ENCODE results near the gene REP15.

Gene REP15

DNA sequence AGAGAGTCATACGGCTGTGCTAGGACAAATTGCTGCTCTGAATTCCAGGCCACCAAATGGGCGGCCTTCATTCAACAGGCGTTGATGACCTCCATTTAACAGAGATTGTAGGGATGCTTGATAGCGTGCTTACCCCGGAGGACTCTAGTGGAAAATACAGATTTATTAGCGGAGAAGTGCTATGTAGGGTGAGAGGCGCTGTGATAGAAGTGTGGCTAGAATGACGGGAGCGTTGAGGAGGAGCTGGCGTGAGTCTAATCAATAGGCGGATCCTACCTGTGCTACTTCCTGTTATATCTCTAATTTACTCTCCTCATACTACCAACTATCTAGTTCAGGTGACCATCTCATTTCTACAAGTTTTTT is 15.1 kb downstream of the REP15 start:
- TF ChIP-seq, protein P1, sequence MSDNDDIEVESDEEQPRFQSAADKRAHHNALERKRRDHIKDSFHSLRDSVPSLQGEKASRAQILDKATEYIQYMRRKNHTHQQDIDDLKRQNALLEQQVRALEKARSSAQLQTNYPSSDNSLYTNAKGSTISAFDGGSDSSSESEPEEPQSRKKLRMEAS (IDR thresholded peaks at IDR 0.05; ENCODE audit: low read depth, low read length), result peak; percentile 55; the same call in 1 of the 2 replicates
- no peak for TF ChIP-seq POLR2A (IDR thresholded peaks at IDR 0.05; ENCODE audit: extremely low read depth, insufficient read length)
- TF ChIP-seq, protein P2, sequence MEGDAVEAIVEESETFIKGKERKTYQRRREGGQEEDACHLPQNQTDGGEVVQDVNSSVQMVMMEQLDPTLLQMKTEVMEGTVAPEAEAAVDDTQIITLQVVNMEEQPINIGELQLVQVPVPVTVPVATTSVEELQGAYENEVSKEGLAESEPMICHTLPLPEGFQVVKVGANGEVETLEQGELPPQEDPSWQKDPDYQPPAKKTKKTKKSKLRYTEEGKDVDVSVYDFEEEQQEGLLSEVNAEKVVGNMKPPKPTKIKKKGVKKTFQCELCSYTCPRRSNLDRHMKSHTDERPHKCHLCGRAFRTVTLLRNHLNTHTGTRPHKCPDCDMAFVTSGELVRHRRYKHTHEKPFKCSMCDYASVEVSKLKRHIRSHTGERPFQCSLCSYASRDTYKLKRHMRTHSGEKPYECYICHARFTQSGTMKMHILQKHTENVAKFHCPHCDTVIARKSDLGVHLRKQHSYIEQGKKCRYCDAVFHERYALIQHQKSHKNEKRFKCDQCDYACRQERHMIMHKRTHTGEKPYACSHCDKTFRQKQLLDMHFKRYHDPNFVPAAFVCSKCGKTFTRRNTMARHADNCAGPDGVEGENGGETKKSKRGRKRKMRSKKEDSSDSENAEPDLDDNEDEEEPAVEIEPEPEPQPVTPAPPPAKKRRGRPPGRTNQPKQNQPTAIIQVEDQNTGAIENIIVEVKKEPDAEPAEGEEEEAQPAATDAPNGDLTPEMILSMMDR (IDR thresholded peaks at IDR 0.05; ENCODE audit: low read depth, low read length), result no peak
- peak; percentile 38; the same call in 1 of the 2 replicates for TF ChIP-seq MYC (IDR thresholded peaks at IDR 0.05; ENCODE audit: low read depth, low read length)
- peak overlapping the region; percentile 73 for H3K4me3 ChIP-seq (ENCODE audit: low read depth, low read length)
- DNase-seq (ENCODE audit: low read depth), result peak; percentile 65

DNA sequence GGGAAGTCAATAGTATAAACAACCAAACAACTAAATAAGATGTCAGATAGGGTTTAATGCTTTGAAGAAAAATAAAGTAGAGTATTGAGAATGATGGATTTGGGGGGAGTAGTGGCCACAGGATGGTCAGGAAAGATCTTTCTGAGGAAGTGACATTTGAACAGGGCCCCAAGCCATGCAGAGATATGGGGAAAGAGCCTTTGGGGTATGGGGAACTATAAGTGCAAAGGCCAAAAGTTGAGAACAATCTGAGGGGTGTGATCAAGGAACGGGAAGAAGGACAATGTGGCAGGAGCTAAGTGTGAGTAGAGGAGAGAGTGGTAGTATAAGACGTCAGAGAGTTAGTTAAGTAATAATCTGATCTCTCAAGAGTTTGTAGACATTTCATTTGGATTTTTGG is 15.7 kb downstream of the REP15 start:
- TF ChIP-seq, protein P2 (IDR thresholded peaks at IDR 0.05; ENCODE audit: low read depth, low read length), result no peak
- peak; percentile 54 for DNase-seq (ENCODE audit: low read depth)
- H3K4me3 ChIP-seq (ENCODE audit: low read depth, low read length), result peak overlapping the region; percentile 73

DNA sequence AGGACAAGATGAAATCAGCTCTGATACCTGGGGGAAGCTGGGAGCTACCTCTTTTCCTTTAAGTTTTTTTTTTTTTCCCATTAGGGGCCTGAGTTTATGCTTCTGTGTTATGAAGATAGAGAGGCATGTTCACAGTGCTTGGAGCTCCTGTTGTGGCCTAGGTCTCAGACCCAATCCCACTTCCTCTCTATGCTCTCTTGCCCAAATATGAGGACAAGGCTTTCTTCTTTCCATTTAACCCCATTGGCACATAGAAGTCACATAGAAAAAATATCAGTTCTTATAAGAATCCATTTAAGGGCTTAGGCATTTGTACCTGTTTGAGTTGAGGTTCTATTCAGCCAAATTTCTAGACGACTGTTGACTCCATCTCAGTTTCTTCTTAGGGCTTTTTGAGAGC is 27.0 kb downstream of the REP15 start:
- TF ChIP-seq MYC (IDR thresholded peaks at IDR 0.05; ENCODE audit: low read depth, low read length) (no peak), POLR2A (IDR thresholded peaks at IDR 0.05; ENCODE audit: extremely low read depth, insufficient read length) (no peak)
- TF ChIP-seq, protein P2 (IDR thresholded peaks at IDR 0.05; ENCODE audit: low read depth, low read length), result no peak
- TF ChIP-seq, protein P1 (IDR thresholded peaks at IDR 0.05; ENCODE audit: low read depth, low read length), result no peak
- H3K4me3 ChIP-seq (ENCODE audit: low read depth, low read length), result no peak overlapping the region

DNA sequence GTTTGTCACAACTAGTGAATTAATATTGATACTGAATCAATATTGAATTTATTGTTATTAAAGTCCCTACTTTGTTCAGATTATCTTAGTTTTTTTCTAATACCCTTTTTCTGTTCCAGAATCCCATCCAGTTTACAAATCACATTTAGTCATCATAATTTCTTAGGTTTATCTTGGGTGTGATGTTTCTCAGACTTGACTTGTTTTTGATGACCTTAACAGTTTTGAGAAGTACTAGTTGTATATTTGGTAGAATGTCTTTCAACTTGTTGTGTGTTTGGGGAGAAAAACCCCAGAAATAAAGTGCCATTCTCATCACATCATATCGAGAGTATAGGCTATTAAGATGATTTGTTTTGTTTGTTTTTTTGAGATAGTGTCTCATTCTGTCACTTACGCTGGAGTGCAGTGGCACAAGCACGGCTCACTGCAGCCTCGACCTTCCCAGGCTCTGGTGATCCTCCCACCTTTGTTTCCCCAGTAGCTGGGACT is 33.9 kb downstream of the REP15 start:
- TF ChIP-seq POLR2A (IDR thresholded peaks at IDR 0.05; ENCODE audit: extremely low read depth, insufficient read length) (no peak), MYC (IDR thresholded peaks at IDR 0.05; ENCODE audit: low read depth, low read length) (no peak)
- TF ChIP-seq, protein P2 (IDR thresholded peaks at IDR 0.05; ENCODE audit: low read depth, low read length), result no peak
- TF ChIP-seq, protein P1 (IDR thresholded peaks at IDR 0.05; ENCODE audit: low read depth, low read length), result no peak
- no peak overlapping the region for H3K4me3 ChIP-seq (ENCODE audit: low read depth, low read length)
- DNase-seq (ENCODE audit: low read depth), result no peak

More for the DNA sequence above, 27.0 kb downstream of the REP15 start:
- DNase-seq (ENCODE audit: low read depth), result no peak

DNA sequence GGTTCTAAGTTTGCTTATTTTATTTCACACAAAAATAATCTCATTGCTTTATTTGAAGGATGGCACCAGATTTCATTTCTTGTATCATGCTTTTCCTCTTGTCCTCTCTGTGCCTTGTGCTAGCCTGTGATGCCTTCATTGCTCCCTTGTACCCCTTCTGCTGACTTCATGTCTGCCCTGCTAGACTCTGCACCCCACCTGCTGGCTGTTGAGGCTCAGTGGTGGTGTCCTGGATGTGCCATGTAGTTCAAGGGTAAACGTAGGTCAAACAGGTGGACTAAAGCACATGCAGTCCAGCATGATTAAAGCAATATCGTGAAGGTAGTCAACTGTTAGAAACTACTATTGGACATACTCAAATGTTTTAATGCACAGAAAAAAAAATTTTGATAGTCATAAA is 36.0 kb downstream of the REP15 start:
- TF ChIP-seq MYC (IDR thresholded peaks at IDR 0.05; ENCODE audit: low read depth, low read length), result no peak
- TF ChIP-seq, protein P2 (IDR thresholded peaks at IDR 0.05; ENCODE audit: low read depth, low read length), result peak; percentile 39
- H3K4me3 ChIP-seq (ENCODE audit: low read depth, low read length), result no peak overlapping the region
- peak; percentile 47 for DNase-seq (ENCODE audit: low read depth)

DNA sequence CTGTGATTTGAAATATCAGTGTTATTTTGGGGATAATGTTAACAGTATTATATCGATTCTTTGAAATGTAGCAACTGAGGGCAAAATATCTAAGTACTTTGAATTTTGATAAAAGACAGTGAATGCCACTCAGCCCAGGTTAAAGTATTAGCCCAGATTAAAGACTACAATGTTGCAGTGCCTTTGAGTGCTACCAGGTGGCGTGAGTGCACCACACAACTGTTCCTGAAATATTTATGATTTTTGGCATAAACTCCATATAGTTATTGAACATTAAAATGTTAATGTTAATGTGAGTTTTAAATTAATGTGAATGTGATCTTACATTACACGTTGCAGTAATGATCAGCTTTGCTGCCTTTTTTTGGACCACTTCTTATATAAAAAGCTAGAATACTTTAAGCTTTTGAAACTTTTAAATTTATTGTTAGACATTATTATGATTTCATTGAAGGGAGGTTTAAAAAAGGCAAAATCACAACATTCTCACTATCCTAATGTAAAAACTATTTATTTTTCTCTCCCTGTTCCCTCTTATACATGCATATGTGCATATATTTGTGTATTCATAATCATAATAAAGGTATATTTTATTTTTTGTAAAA is 36.9 kb downstream of the REP15 start:
- peak; percentile 69 for DNase-seq (ENCODE audit: low read depth)
- H3K4me3 ChIP-seq (ENCODE audit: low read depth, low read length), result no peak overlapping the region
- TF ChIP-seq, protein P2 (IDR thresholded peaks at IDR 0.05; ENCODE audit: low read depth, low read length), result peak; percentile 91
- TF ChIP-seq, protein P1 (IDR thresholded peaks at IDR 0.05; ENCODE audit: low read depth, low read length), result 0 out of 2 replicates have a peak, but pooled peaks have one; percentile 24
- TF ChIP-seq MYC (IDR thresholded peaks at IDR 0.05; ENCODE audit: low read depth, low read length) (peak; percentile 11; the same call in 1 of the 2 replicates), POLR2A (IDR thresholded peaks at IDR 0.05; ENCODE audit: extremely low read depth, insufficient read length) (no peak)
